IMR-90 (cell line): ENCODE results near the gene ANKDD1B. TPM values are rescaled to one million over a fixed set of nuclear protein-coding genes. Genes with fewer than 3 reads are reported as not detected.
A peak's percentile ranks its signal among the peaks of the same experiment; 100 is the strongest.

ENCODE experiments used
- ATAC-seq: fragments of 200-7000 bp; cut with Tn5 transposase; 2 replicates; pipeline ENCODE4 v1.9.1; 2020; ENCODE audit warnings: low read depth, mild to moderate bottlenecking, moderate library complexity
- BruUV-seq: library from RNA; stranded (reverse); fragments of 400-500 nt; replicated peaks from 2 replicates; lab custom pipeline; 2021; lab: Mats Ljungman, UMichigan
- CTCF ChIA-PET: fragments of 300-600 bp; formaldehyde crosslinking; extraction: SDS; loops from one replicate; lab custom pipeline; 2021; ENCODE audit warnings: antibody characterized with exemption; lab: Yijun Ruan, JAX
- POLR2A ChIA-PET: fragments of 300-600 bp; sonication (Branson Sonifier 250); formaldehyde crosslinking; loops from one replicate; lab custom pipeline; 2022; ENCODE audit warnings: antibody characterized with exemption; ENCODE audit not compliant: unreplicated experiment; lab: Charles Lee
- DNase-seq: peaks from one replicate; pipeline ENCODE4 v3.0.0; 2013
- H2AFZ ChIP-seq: replicated peaks from 2 replicates; pipeline ENCODE3; 2013; ENCODE audit warnings: low read length, mild to moderate bottlenecking; ENCODE audit not compliant: poor library complexity
- H2AK5ac ChIP-seq: 2 replicates; pipeline ENCODE4 v1.6.1; 2013; ENCODE audit warnings: low read depth, low read length, inconsistent platforms
- H2AK9ac ChIP-seq: replicated peaks from 2 replicates; pipeline ENCODE3; 2013; ENCODE audit warnings: mild to moderate bottlenecking, low read depth, low read length, moderate library complexity; ENCODE audit not compliant: poor library complexity
- H2BK120ac ChIP-seq: 2 replicates; pipeline ENCODE4 v1.6.1; 2013; ENCODE audit warnings: low read depth, low read length, inconsistent platforms
- H2BK15ac ChIP-seq: 3 replicates; pipeline ENCODE4 v1.6.1; 2013; ENCODE audit warnings: low read depth, low read length, inconsistent platforms
- H2BK20ac ChIP-seq: 2 replicates; pipeline ENCODE4 v1.6.1; 2013; ENCODE audit warnings: low read depth, mild to moderate bottlenecking, inconsistent platforms, low read length, moderate library complexity
- H2BK5ac ChIP-seq: 2 replicates; pipeline ENCODE4 v1.6.1; 2013; ENCODE audit warnings: mild to moderate bottlenecking, low read depth, low read length, inconsistent platforms; ENCODE audit not compliant: poor library complexity, severe bottlenecking
- H3K14ac ChIP-seq: replicated peaks from 2 replicates; pipeline ENCODE4 v1.6.1; 2013; ENCODE audit warnings: low read depth, low read length, inconsistent platforms
- H3K18ac ChIP-seq: 2 replicates; pipeline ENCODE4 v1.6.1; 2013; ENCODE audit warnings: low read depth, low read length, control low read depth
- H3K23ac ChIP-seq: 2 replicates; pipeline ENCODE4 v1.6.1; 2013; ENCODE audit warnings: low read depth, low read length, inconsistent platforms
- H3K27ac ChIP-seq: 2 replicates; pipeline ENCODE4 v1.5.1; 2013; ENCODE audit warnings: mild to moderate bottlenecking, control low read depth, low read length; ENCODE audit not compliant: insufficient read depth
- H3K27me3 ChIP-seq: 2 replicates; pipeline ENCODE4 v1.6.1; 2013; ENCODE audit warnings: low read length; ENCODE audit not compliant: control insufficient read depth, insufficient read depth
- H3K36me3 ChIP-seq: 2 replicates; pipeline ENCODE4 v1.6.1; 2013; ENCODE audit warnings: low read length, mixed read lengths; ENCODE audit not compliant: control insufficient read depth, insufficient read depth
- H3K4ac ChIP-seq: 2 replicates; pipeline ENCODE4 v1.6.1; 2013; ENCODE audit warnings: low read depth, low read length, inconsistent platforms
- H3K4me1 ChIP-seq: 2 replicates; pipeline ENCODE4 v1.6.1; 2013; ENCODE audit warnings: low read length, mixed read lengths; ENCODE audit not compliant: control insufficient read depth, insufficient read depth
- H3K4me2 ChIP-seq: 2 replicates; pipeline ENCODE4 v1.6.1; 2013; ENCODE audit warnings: low read depth, mild to moderate bottlenecking, control low read depth, low read length, moderate library complexity
- H3K4me3 ChIP-seq: 2 replicates; pipeline ENCODE4 v1.5.1; 2013; ENCODE audit warnings: low read depth, mild to moderate bottlenecking, control low read depth, low read length, moderate library complexity; ENCODE audit not compliant: insufficient read depth
- H3K56ac ChIP-seq: 2 replicates; pipeline ENCODE4 v1.6.1; 2013; ENCODE audit warnings: low read length, inconsistent platforms; ENCODE audit not compliant: insufficient read depth; ENCODE audit errors: extremely low read depth
- H3K79me1 ChIP-seq, 2 experiments: 2 replicates each; pipeline ENCODE4 v1.6.1; 2013; ENCODE audit warnings: low read length in 2 of 2, inconsistent platforms in 1 of 2, low read depth in 1 of 2
- H3K9ac ChIP-seq: 2 replicates; pipeline ENCODE4 v1.6.1; 2013; ENCODE audit warnings: low read depth, low read length, control low read depth
- H3K9me1 ChIP-seq: 2 replicates; pipeline ENCODE4 v1.6.1; 2013; ENCODE audit warnings: low read length, inconsistent platforms; ENCODE audit not compliant: insufficient read depth
- H3K9me3 ChIP-seq: 2 replicates; pipeline ENCODE4 v1.6.1; 2013; ENCODE audit warnings: low read length; ENCODE audit not compliant: control insufficient read depth, insufficient read depth
- H4K20me1 ChIP-seq: 2 replicates; pipeline ENCODE4 v1.6.1; 2013; ENCODE audit warnings: low read length, inconsistent platforms; ENCODE audit not compliant: insufficient read depth
- H4K5ac ChIP-seq: 2 replicates; pipeline ENCODE4 v1.6.1; 2013; ENCODE audit warnings: mild to moderate bottlenecking, low read depth, low read length, control low read depth
- H4K8ac ChIP-seq, 2 experiments: 2 replicates each; pipeline ENCODE4 v1.6.1; 2013; ENCODE audit warnings: low read depth in 2 of 2, low read length in 2 of 2, control low read depth in 1 of 2, inconsistent platforms in 1 of 2
- H4K91ac ChIP-seq: 2 replicates; pipeline ENCODE4 v1.6.1; 2013; ENCODE audit warnings: low read depth, low read length, inconsistent platforms; ENCODE audit not compliant: insufficient read depth
- FOS ChIP-seq: fragments of 150-350 bp; IDR thresholded peaks from 2 replicates; pipeline ENCODE4 v1.6.1; 2016; ENCODE audit warnings: low read depth, low read length
- NFE2L2 ChIP-seq: fragments of 150-350 bp; IDR thresholded peaks from 2 replicates; pipeline ENCODE4 v1.6.1; 2016; ENCODE audit warnings: low read depth, mild to moderate bottlenecking, low read length
- WGBS, 2 experiments: methylation state at CpG; one replicate each; pipeline versions ENCODE4 v1.1.5 to v1.1.7; 2013; ENCODE audit warnings: missing lambda C conversion rate in 2 of 2; ENCODE audit not compliant: insufficient read length in 1 of 2; ENCODE audit errors: extremely low coverage in 2 of 2; 5-methylcytosine and 5-hydroxymethylcytosine counted together
- dilution Hi-C: fragments of 300-500 bp; cut with HindIII; formaldehyde crosslinking; loops from one replicate; pipeline ENCODE4 v1.14.3; 2018; ENCODE audit warnings: low sequenced_read_pairs; ENCODE audit not compliant: unreplicated experiment
- in situ Hi-C: fragments of 300-500 bp; cut with MboI; formaldehyde crosslinking; loops from 3 replicates; pipeline ENCODE4 v1.14.3; 2019; ENCODE audit warnings: low sequenced_read_pairs, inconsistent platforms, mixed read lengths
- intact Hi-C: fragments of 100-400 bp; cut with micrococcal nuclease; formaldehyde crosslinking; loops from 2 replicates; pipeline ENCODE4 v1.10.0; 2022
- polyA plus RNA-seq, 3 experiments: library from polyadenylated mRNA; depleted of rRNA; stranded (reverse); fragments of >200 nt; gene quantifications; 2 replicates each; pipeline ENCODE4 v1.2.3, GENCODE V29; 2012; ENCODE audit warnings: low replicate concordance in 1 of 3
- total RNA-seq: library from RNA; depleted of rRNA; stranded (reverse); fragments of >200 nt; gene quantifications from 2 replicates; pipeline ENCODE4 v1.2.3, GENCODE V29; 2012

Gene ANKDD1B
- total and polyA plus RNA-seq, 2 of the 4 experiments (the other 2 are of a cell fraction) = 0.24 TPM; not detected in 1

DNA sequence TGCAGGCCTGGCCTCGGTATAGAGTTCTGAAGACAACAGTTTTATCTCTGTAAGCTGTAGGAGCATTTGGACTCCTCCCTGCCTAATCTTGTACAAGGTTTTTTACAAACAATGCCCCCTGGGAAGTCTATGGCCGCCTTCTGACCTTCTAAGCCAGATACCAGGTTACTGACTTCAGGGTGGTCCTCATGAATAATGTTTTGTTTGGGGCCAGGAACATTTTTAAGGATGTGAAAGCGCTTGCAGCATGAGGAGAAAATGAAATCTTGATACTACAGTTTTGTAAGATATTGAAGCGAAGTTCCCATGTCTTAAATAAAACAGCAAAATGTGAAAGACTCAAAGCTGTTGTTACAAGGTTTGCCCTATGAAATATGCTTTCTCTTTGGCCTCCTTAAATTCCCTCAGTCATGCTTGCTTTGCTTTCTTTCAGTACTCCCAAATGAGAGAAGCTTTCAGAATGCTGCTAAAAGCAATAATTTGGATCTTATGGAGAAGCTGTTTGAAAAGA, 5.2 kb downstream of the ANKDD1B start:
- Histone ChIP-seq H3K9me3 (no peaks in the 10 kb centered on the region), H3K4me3 (no peak overlapping the region), H3K18ac (no peak overlapping the region), H2BK120ac (no peak overlapping the region), H3K4me2 (no peak overlapping the region), H3K79me1 (no peaks in the 10 kb centered on the region), H4K91ac (no peak overlapping the region), H3K27ac (no peak overlapping the region), H4K20me1 (no peaks in the 10 kb centered on the region), H4K5ac (no peak overlapping the region), H3K4me1 (no peaks in the 10 kb centered on the region), H2BK5ac (no peak overlapping the region), H3K9me1 (no peaks in the 10 kb centered on the region), H2AK9ac (no peak overlapping the region), H3K14ac (no peak overlapping the region), H3K56ac (no peak overlapping the region), H3K23ac (no peak overlapping the region), H2AFZ (no peak overlapping the region), H2BK15ac (no peak overlapping the region), H3K9ac (no peak overlapping the region), H3K4ac (no peak overlapping the region), H3K27me3 (no peaks in the 10 kb centered on the region), H4K8ac (no peak overlapping the region), H2AK5ac (no peak overlapping the region), H3K36me3 (no peaks in the 10 kb centered on the region), H2BK20ac (no peak overlapping the region)
- no peak for DNase-seq
- ChIA-PET CTCF (no interaction called here), POLR2A (no interaction called here)
- in situ Hi-C loops = no loop called here
- dilution Hi-C loops = no loop called here
- no peak for ATAC-seq
- TF ChIP-seq NFE2L2 (peak; percentile 6; the same call in 1 of the 2 replicates), FOS (no peak)
- WGBS, 2 experiments = no CpG with 5 or more reads among the region's 4 CpGs
- intact Hi-C loops = loop anchor here (5.0 kb wide), 1 partner anchor 41 kb away; no protein-coding TSS in a partner anchor
- BruUV-seq = no TSS peak
